Stimulated activated CD4-positive, alpha-beta T cell treated with anti-CD3 and anti-CD28 coated beads, Interleukin-15, amount 100 ng/mL, for 1 hour (primary cell): ENCODE data around the gene HDAC5.

ENCODE experiments used
- DNase-seq, 2 donors: peaks; one replicate each; pipeline ENCODE4 v3.0.0-alpha.2; 2020; ENCODE audit warnings: low read depth in 1 of 2, low spot score in 1 of 2

HDAC5 gene

DNA sequence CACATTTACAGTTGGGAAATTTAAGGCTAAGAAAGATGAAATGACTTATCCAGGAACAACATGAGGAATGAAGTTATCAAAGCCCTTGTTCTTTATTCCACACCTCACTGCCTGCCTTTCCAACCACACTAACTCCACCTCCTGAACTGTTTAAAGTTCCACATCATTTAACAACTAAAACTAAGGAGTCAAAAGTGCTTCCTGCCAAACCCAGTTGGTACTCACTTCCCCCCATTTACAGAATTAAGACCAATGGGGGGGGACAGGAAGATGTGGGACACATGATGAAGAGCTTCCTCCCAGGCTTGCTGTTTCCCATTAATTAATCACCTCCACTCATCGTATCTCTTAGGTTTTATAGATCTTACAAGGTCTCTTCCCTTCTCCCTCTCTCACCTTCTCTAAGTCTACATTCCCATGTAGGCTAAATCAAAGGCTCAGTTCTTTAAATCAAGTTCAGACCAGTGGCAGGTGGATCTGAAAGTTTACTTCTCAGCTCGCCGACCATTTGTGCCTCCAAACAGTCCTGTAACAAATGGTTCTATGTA, 89.5 kb downstream of the HDAC5 start:
- DNase-seq = no peak

GRCh38 chr17:44030482-44030881, 93.0 kb downstream of the HDAC5 start:
- DNase-seq = no peak

- DNase-seq = no peak
These were observed 93.7 kb downstream of the HDAC5 start for GRCh38 chr17:44029736-44030135.
